GM04504 (cell line): ENCODE measurements around the gene TSHZ1.
A peak's percentile ranks its signal among the peaks of the same experiment; 100 is the strongest.

Experiments
- DNase-seq: peaks from one replicate; pipeline ENCODE4 v3.0.0-alpha.2; 2012; ENCODE audit warnings: low read depth

Gene TSHZ1

GRCh38 chr18:75210274-75211001 lies at the start of gene TSHZ1:
TSHZ1 (plus strand) TSS chr18:75210797; CDS start chr18:75211877, 1,080 bp downstream.
- peak; percentile 81 for DNase-seq

- DNase-seq: no peak
Measured at GRCh38 chr18:75161256-75162028, 49.2 kb upstream of the TSHZ1 start.

- DNase-seq: no peak
Measured at GRCh38 chr18:75162467-75162866, 48.1 kb upstream of the TSHZ1 start.

GRCh38 chr18:75162978-75163377 lies 47.6 kb upstream of the TSHZ1 start:
- DNase-seq: no peak

- no peak for DNase-seq
Measured at GRCh38 chr18:75163736-75164135, 46.9 kb upstream of the TSHZ1 start.

- no peak for DNase-seq
Measured at GRCh38 chr18:75164479-75164878, 46.1 kb upstream of the TSHZ1 start.

GRCh38 chr18:75165926-75166325 lies 44.7 kb upstream of the TSHZ1 start:
- no peak for DNase-seq

GRCh38 chr18:75167137-75167536 lies 43.5 kb upstream of the TSHZ1 start:
- no peak for DNase-seq

GRCh38 chr18:75167759-75168618 lies 42.6 kb upstream of the TSHZ1 start:
- DNase-seq: no peak

GRCh38 chr18:75168619-75169018 lies 42.0 kb upstream of the TSHZ1 start:
- DNase-seq: no peak

GRCh38 chr18:75169411-75169810 lies 41.2 kb upstream of the TSHZ1 start:
- DNase-seq: no peak

- DNase-seq: no peak
Measured at GRCh38 chr18:75170022-75170789, 40.4 kb upstream of the TSHZ1 start.

- no peak for DNase-seq
Measured at GRCh38 chr18:75170916-75171315, 39.7 kb upstream of the TSHZ1 start.

GRCh38 chr18:75172299-75173124 lies 38.1 kb upstream of the TSHZ1 start:
- no peak for DNase-seq

- no peak for DNase-seq
Measured at GRCh38 chr18:75173125-75173432, 37.5 kb upstream of the TSHZ1 start.

GRCh38 chr18:75173738-75174137 lies 36.9 kb upstream of the TSHZ1 start:
- DNase-seq: no peak

GRCh38 chr18:75176849-75177248 lies 33.7 kb upstream of the TSHZ1 start:
- no peak for DNase-seq

GRCh38 chr18:75178376-75178775 lies 32.2 kb upstream of the TSHZ1 start:
- no peak for DNase-seq

- no peak for DNase-seq
Measured at GRCh38 chr18:75179819-75180600, 30.6 kb upstream of the TSHZ1 start.

- DNase-seq: no peak
Measured at GRCh38 chr18:75183524-75183923, 27.1 kb upstream of the TSHZ1 start.
